ENCODE measurements around the gene UGT1A10.

The UGT1A10 gene

GRCh38 chr2:233773854-233774253, 137.6 kb downstream of the UGT1A10 start:
- no peak for DNase-seq (ENCODE audit: low spot score)

- DNase-seq (ENCODE audit: low spot score): no peak
Observed at GRCh38 chr2:233775414-233775813, 139.2 kb downstream of the UGT1A10 start.

- DNase-seq (ENCODE audit: low spot score): no peak
Observed at GRCh38 chr2:233778030-233778429, 141.8 kb downstream of the UGT1A10 start, which contains the start of gene MROH2A. Gene MROH2A, plus strand, starts transcription at chr2:233778330. Its CDS starts 1,029 bp downstream, at chr2:233779359.

GRCh38 chr2:233779722-233780121, 143.5 kb downstream of the UGT1A10 start:
- no peak for DNase-seq (ENCODE audit: low spot score)

GRCh38 chr2:233780771-233781170, 144.5 kb downstream of the UGT1A10 start:
- no peak for DNase-seq (ENCODE audit: low spot score)

GRCh38 chr2:233789554-233789953, 153.3 kb downstream of the UGT1A10 start:
- DNase-seq (ENCODE audit: low spot score): no peak

- DNase-seq (ENCODE audit: low spot score): no peak
Observed at GRCh38 chr2:233791151-233791882, 155.1 kb downstream of the UGT1A10 start.

- DNase-seq (ENCODE audit: low spot score): no peak
Observed at GRCh38 chr2:233791883-233792329, 155.7 kb downstream of the UGT1A10 start.

GRCh38 chr2:233792720-233793119, 156.5 kb downstream of the UGT1A10 start:
- DNase-seq (ENCODE audit: low spot score): no peak

- no peak for DNase-seq (ENCODE audit: low spot score)
Observed at GRCh38 chr2:233793465-233794127, 157.3 kb downstream of the UGT1A10 start.

- no peak for DNase-seq (ENCODE audit: low spot score)
Observed at GRCh38 chr2:233794128-233794658, 157.9 kb downstream of the UGT1A10 start.

GRCh38 chr2:233795735-233796171, 159.5 kb downstream of the UGT1A10 start:
- DNase-seq (ENCODE audit: low spot score): no peak

- DNase-seq (ENCODE audit: low spot score): no peak
Observed at GRCh38 chr2:233796254-233796653, 160.0 kb downstream of the UGT1A10 start.

- DNase-seq (ENCODE audit: low spot score): no peak
Observed at GRCh38 chr2:233798335-233799086, 162.3 kb downstream of the UGT1A10 start.

GRCh38 chr2:233799087-233799665, 162.9 kb downstream of the UGT1A10 start:
- no peak for DNase-seq (ENCODE audit: low spot score)

GRCh38 chr2:233799716-233800115, 163.5 kb downstream of the UGT1A10 start:
- no peak for DNase-seq (ENCODE audit: low spot score)

GRCh38 chr2:233800208-233800607, 164.0 kb downstream of the UGT1A10 start:
- no peak for DNase-seq (ENCODE audit: low spot score)

- DNase-seq (ENCODE audit: low spot score): no peak
Observed at GRCh38 chr2:233801357-233802131, 165.3 kb downstream of the UGT1A10 start.

GRCh38 chr2:233802132-233802815, 166.0 kb downstream of the UGT1A10 start:
- no peak for DNase-seq (ENCODE audit: low spot score)

GRCh38 chr2:233803292-233803911, 167.2 kb downstream of the UGT1A10 start:
- DNase-seq (ENCODE audit: low spot score): no peak

All from GM03348 (cell line).